Mesendoderm (in vitro differentiated cells): ENCODE data around the gene LRRFIP1.

Source experiments
- DNase-seq: peaks from one replicate; pipeline ENCODE4 v3.0.0; 2013
- H2AK5ac ChIP-seq: 2 replicates; pipeline ENCODE4 v1.6.1; 2013; ENCODE audit warnings: low read length, inconsistent platforms
- H2BK120ac ChIP-seq: 2 replicates; pipeline ENCODE4 v1.6.1; 2013; ENCODE audit warnings: low read depth, mild to moderate bottlenecking, low read length, moderate library complexity, mixed read lengths
- H2BK15ac ChIP-seq: replicated peaks from 2 replicates; pipeline ENCODE4 v1.6.1; 2013; ENCODE audit warnings: low read depth, mild to moderate bottlenecking, moderate library complexity
- H2BK5ac ChIP-seq: 2 replicates; pipeline ENCODE4 v1.6.1; 2013; ENCODE audit warnings: low read length, inconsistent platforms
- H3K18ac ChIP-seq: 2 replicates; pipeline ENCODE4 v1.6.1; 2013; ENCODE audit warnings: mild to moderate bottlenecking, low read length, mixed read lengths
- H3K23ac ChIP-seq: one replicate; pipeline ENCODE4 v1.6.1; 2013; ENCODE audit warnings: low read length
- H3K27ac ChIP-seq: 2 replicates; pipeline ENCODE4 v1.5.1; 2013; ENCODE audit warnings: low read depth, mild to moderate bottlenecking, inconsistent platforms, low read length, moderate library complexity
- H3K27me3 ChIP-seq: 2 replicates; pipeline ENCODE4 v1.6.1; 2013; ENCODE audit warnings: low read length, control low read depth, mild to moderate bottlenecking, inconsistent platforms; ENCODE audit not compliant: insufficient read depth, poor library complexity
- H3K36me3 ChIP-seq: 2 replicates; pipeline ENCODE4 v1.6.1; 2013; ENCODE audit warnings: low read length, inconsistent platforms; ENCODE audit not compliant: control insufficient read depth, insufficient read depth
- H3K4ac ChIP-seq: one replicate; pipeline ENCODE4 v1.6.1; 2013; ENCODE audit warnings: low read depth, mild to moderate bottlenecking, low read length, moderate library complexity
- H3K4me1 ChIP-seq: 2 replicates; pipeline ENCODE4 v1.6.1; 2013; ENCODE audit warnings: low read depth, low read length, inconsistent platforms; ENCODE audit not compliant: control insufficient read depth
- H3K4me2 ChIP-seq: 2 replicates; pipeline ENCODE4 v1.6.1; 2013; ENCODE audit warnings: low read length
- H3K4me3 ChIP-seq: 2 replicates; pipeline ENCODE4 v1.5.1; 2013; ENCODE audit warnings: mild to moderate bottlenecking, low read length
- H3K56ac ChIP-seq: one replicate; pipeline ENCODE4 v1.6.1; 2013; ENCODE audit warnings: low read length
- H3K79me1 ChIP-seq: 2 replicates; pipeline ENCODE4 v1.6.1; 2013; ENCODE audit warnings: low read length, inconsistent platforms
- H3K79me2 ChIP-seq: 2 replicates; pipeline ENCODE4 v1.6.1; 2013; ENCODE audit warnings: mild to moderate bottlenecking, low read length; ENCODE audit not compliant: control insufficient read depth, insufficient read depth
- H3K9ac ChIP-seq: 2 replicates; pipeline ENCODE4 v1.6.1; 2013; ENCODE audit warnings: low read length, inconsistent platforms
- H4K5ac ChIP-seq: one replicate; pipeline ENCODE4 v1.6.1; 2013; ENCODE audit warnings: low read length
- H4K8ac ChIP-seq: one replicate; pipeline ENCODE4 v1.6.1; 2013; ENCODE audit warnings: low read depth, mild to moderate bottlenecking, control low read depth, low read length, moderate library complexity
- whole genome bisulfite sequencing: extraction: QIAGEN DNeasy Blood & Tissue Kit; methylation state at CpG from one replicate; pipeline ENCODE4 v1.1.7; 2013; ENCODE audit warnings: low lambda C conversion rate, missing lambda C conversion rate; ENCODE audit not compliant: insufficient coverage; ENCODE audit errors: extremely low coverage; 5-methylcytosine and 5-hydroxymethylcytosine counted together

Gene LRRFIP1

GRCh38 chr2:237720957-237721356 is 93.6 kb downstream of the LRRFIP1 start:
- H3K79me2 ChIP-seq, result peaks cover 13% of the 10 kb centered on the region
- H2BK120ac ChIP-seq, result no peak overlapping the region
- H3K4me2 ChIP-seq, result no peak overlapping the region
- no peak overlapping the region for H4K5ac ChIP-seq
- H3K23ac ChIP-seq, result no peak overlapping the region
- no CpG with 5 or more reads among the region's 7 CpGs for WGBS
- no peaks in the 10 kb centered on the region for H3K36me3 ChIP-seq
- no peak overlapping the region for H3K4me3 ChIP-seq
- H3K79me1 ChIP-seq, result peaks cover 16% of the 10 kb centered on the region
- H3K9ac ChIP-seq, result no peak overlapping the region
- H3K27ac ChIP-seq, result no peak overlapping the region
- no peak overlapping the region for H3K56ac ChIP-seq
- no peak overlapping the region for H3K18ac ChIP-seq
- no peak overlapping the region for H3K4ac ChIP-seq
- no peak overlapping the region for H2BK5ac ChIP-seq
- no peaks in the 10 kb centered on the region for H3K27me3 ChIP-seq
- no peak overlapping the region for H2AK5ac ChIP-seq
- DNase-seq, result no peak
- no peak overlapping the region for H4K8ac ChIP-seq
- H3K4me1 ChIP-seq, result peaks cover 2% of the 10 kb centered on the region
- no peak overlapping the region for H2BK15ac ChIP-seq

GRCh38 chr2:237721458-237721857 is 94.1 kb downstream of the LRRFIP1 start:
- H2BK5ac ChIP-seq, result no peak overlapping the region
- no peak overlapping the region for H3K27ac ChIP-seq
- H4K5ac ChIP-seq, result no peak overlapping the region
- no CpG with 5 or more reads among the region's 5 CpGs for WGBS
- no peak overlapping the region for H3K4me3 ChIP-seq
- no peak overlapping the region for H2BK120ac ChIP-seq
- no peak overlapping the region for H2BK15ac ChIP-seq
- H3K4me1 ChIP-seq, result peaks cover 2% of the 10 kb centered on the region
- H2AK5ac ChIP-seq, result no peak overlapping the region
- no peaks in the 10 kb centered on the region for H3K27me3 ChIP-seq
- peaks cover 16% of the 10 kb centered on the region for H3K79me2 ChIP-seq
- no peak overlapping the region for H3K56ac ChIP-seq
- H3K36me3 ChIP-seq, result no peaks in the 10 kb centered on the region
- H3K23ac ChIP-seq, result no peak overlapping the region
- DNase-seq, result no peak
- H3K9ac ChIP-seq, result no peak overlapping the region
- no peak overlapping the region for H3K4me2 ChIP-seq
- peaks cover 18% of the 10 kb centered on the region for H3K79me1 ChIP-seq
- H4K8ac ChIP-seq, result no peak overlapping the region
- no peak overlapping the region for H3K18ac ChIP-seq
- H3K4ac ChIP-seq, result no peak overlapping the region

GRCh38 chr2:237722616-237723015 is 95.2 kb downstream of the LRRFIP1 start:
- Histone ChIP-seq H2BK120ac (no peak overlapping the region), H3K27ac (no peak overlapping the region), H3K56ac (no peak overlapping the region), H3K79me2 (peaks cover 17% of the 10 kb centered on the region), H3K9ac (no peak overlapping the region), H3K4me1 (peaks cover 2% of the 10 kb centered on the region), H4K8ac (no peak overlapping the region), H3K4me2 (no peak overlapping the region), H4K5ac (no peak overlapping the region), H2BK5ac (no peak overlapping the region), H2BK15ac (no peak overlapping the region), H2AK5ac (no peak overlapping the region), H3K23ac (no peak overlapping the region), H3K36me3 (no peaks in the 10 kb centered on the region), H3K18ac (no peak overlapping the region), H3K79me1 (peaks cover 18% of the 10 kb centered on the region), H3K27me3 (no peaks in the 10 kb centered on the region), H3K4ac (no peak overlapping the region), H3K4me3 (no peak overlapping the region)
- no CpG with 5 or more reads among the region's 7 CpGs for WGBS
- no peak for DNase-seq

- Histone ChIP-seq H3K36me3 (no peaks in the 10 kb centered on the region), H3K23ac (no peak overlapping the region), H2BK120ac (no peak overlapping the region), H3K18ac (no peak overlapping the region), H4K5ac (no peak overlapping the region), H2AK5ac (no peak overlapping the region), H3K9ac (no peak overlapping the region), H3K27me3 (no peaks in the 10 kb centered on the region), H2BK5ac (no peak overlapping the region), H3K79me1 (peaks cover 18% of the 10 kb centered on the region), H3K56ac (no peak overlapping the region), H3K4me3 (no peak overlapping the region), H3K4me2 (no peak overlapping the region), H3K27ac (no peak overlapping the region), H3K4me1 (peaks cover 2% of the 10 kb centered on the region), H2BK15ac (no peak overlapping the region), H4K8ac (no peak overlapping the region), H3K4ac (no peak overlapping the region), H3K79me2 (peaks cover 17% of the 10 kb centered on the region)
- no peak for DNase-seq
- WGBS, result no CpG with 5 or more reads among the region's 1 CpG
Observed at GRCh38 chr2:237723023-237723422, 95.6 kb downstream of the LRRFIP1 start.

GRCh38 chr2:237723602-237724001 is 96.2 kb downstream of the LRRFIP1 start:
- H3K18ac ChIP-seq, result no peak overlapping the region
- peak; percentile 92 for DNase-seq

GRCh38 chr2:237724811-237725478 is 97.6 kb downstream of the LRRFIP1 start:
- no peak for DNase-seq
- H2BK120ac ChIP-seq, result no peak overlapping the region
- no CpG with 5 or more reads among the region's 9 CpGs for WGBS
- no peak overlapping the region for H3K23ac ChIP-seq
- H3K4me2 ChIP-seq, result no peak overlapping the region
- no peak overlapping the region for H2BK5ac ChIP-seq
- H3K4me1 ChIP-seq, result peaks cover 2% of the 10 kb centered on the region
- no peak overlapping the region for H3K4ac ChIP-seq
- no peaks in the 10 kb centered on the region for H3K36me3 ChIP-seq
- no peak overlapping the region for H3K9ac ChIP-seq
- H2AK5ac ChIP-seq, result no peak overlapping the region
- no peaks in the 10 kb centered on the region for H3K27me3 ChIP-seq
- H3K79me2 ChIP-seq, result peaks cover 22% of the 10 kb centered on the region
- no peak overlapping the region for H4K8ac ChIP-seq
- no peak overlapping the region for H3K27ac ChIP-seq
- H3K18ac ChIP-seq, result no peak overlapping the region
- peaks cover 28% of the 10 kb centered on the region for H3K79me1 ChIP-seq
- H3K4me3 ChIP-seq, result no peak overlapping the region
- H3K56ac ChIP-seq, result no peak overlapping the region
- no peak overlapping the region for H2BK15ac ChIP-seq
- H4K5ac ChIP-seq, result no peak overlapping the region

More at GRCh38 chr2:237723602-237724001, 96.2 kb downstream of the LRRFIP1 start:
- H3K27ac ChIP-seq, result no peak overlapping the region
- no peak overlapping the region for H3K9ac ChIP-seq
- H3K27me3 ChIP-seq, result no peaks in the 10 kb centered on the region
- no peak overlapping the region for H4K5ac ChIP-seq
- no peak overlapping the region for H3K4me2 ChIP-seq
- no peak overlapping the region for H3K56ac ChIP-seq
- peaks cover 19% of the 10 kb centered on the region for H3K79me1 ChIP-seq
- H3K4ac ChIP-seq, result no peak overlapping the region
- no peak overlapping the region for H3K23ac ChIP-seq
- H2BK15ac ChIP-seq, result no peak overlapping the region
- H2AK5ac ChIP-seq, result no peak overlapping the region
- peaks cover 17% of the 10 kb centered on the region for H3K79me2 ChIP-seq
- peaks cover 2% of the 10 kb centered on the region for H3K4me1 ChIP-seq
- no peaks in the 10 kb centered on the region for H3K36me3 ChIP-seq
- H2BK120ac ChIP-seq, result no peak overlapping the region
- WGBS, result no CpG with 5 or more reads among the region's 3 CpGs
- H3K4me3 ChIP-seq, result no peak overlapping the region
- H2BK5ac ChIP-seq, result no peak overlapping the region
- no peak overlapping the region for H4K8ac ChIP-seq
